SU-DHL-6 (cell line): ENCODE results near the gene CRELD1.

Experiments
- EZH2phosphoT487 ChIP-seq: fragments of 200-600 bp; sonication (generic), shearing (Covaris generic); conservative IDR thresholded peaks from 2 replicates; pipeline ENCODE4 v1.6.1; 2018; ENCODE audit warnings: mild to moderate bottlenecking, antibody characterized with exemption, low read length, moderate library complexity, mixed read lengths
- TF ChIP-seq, protein P1 (sequence below): fragments of 200-600 bp; sonication (generic); IDR thresholded peaks from one replicate; pipeline ENCODE4 v1.5.1; 2017; ENCODE audit warnings: antibody characterized with exemption, mild to moderate bottlenecking, low read length, moderate library complexity; ENCODE audit not compliant: insufficient read depth, poor library complexity, severe bottlenecking

DNA sequence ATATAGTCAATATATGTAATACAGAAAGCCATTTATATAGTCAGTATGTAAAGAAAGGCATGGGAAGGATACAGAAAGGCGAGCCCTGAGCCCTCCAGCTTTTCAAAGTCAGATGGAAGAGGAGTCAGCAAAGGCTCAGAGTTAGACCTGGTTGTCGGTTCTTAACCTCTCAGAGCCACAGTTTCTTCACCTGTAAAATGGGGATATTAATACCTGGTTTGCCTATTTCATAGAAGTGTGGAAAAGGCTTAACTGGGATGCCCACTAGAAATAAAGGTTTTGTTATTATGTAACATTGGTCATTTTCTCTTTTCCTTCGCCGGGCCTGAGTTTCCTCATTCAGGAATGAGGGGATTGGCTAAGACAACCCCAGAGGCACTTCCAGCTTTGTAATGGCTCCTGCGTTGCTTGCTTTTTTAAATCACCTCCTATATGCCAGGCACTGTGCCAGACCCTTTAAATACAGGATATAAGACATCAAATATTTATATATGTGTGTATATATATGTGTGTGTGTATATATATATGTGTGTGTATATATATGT, 2.4 kb downstream of the CRELD1 start:
- TF ChIP-seq, protein P1, sequence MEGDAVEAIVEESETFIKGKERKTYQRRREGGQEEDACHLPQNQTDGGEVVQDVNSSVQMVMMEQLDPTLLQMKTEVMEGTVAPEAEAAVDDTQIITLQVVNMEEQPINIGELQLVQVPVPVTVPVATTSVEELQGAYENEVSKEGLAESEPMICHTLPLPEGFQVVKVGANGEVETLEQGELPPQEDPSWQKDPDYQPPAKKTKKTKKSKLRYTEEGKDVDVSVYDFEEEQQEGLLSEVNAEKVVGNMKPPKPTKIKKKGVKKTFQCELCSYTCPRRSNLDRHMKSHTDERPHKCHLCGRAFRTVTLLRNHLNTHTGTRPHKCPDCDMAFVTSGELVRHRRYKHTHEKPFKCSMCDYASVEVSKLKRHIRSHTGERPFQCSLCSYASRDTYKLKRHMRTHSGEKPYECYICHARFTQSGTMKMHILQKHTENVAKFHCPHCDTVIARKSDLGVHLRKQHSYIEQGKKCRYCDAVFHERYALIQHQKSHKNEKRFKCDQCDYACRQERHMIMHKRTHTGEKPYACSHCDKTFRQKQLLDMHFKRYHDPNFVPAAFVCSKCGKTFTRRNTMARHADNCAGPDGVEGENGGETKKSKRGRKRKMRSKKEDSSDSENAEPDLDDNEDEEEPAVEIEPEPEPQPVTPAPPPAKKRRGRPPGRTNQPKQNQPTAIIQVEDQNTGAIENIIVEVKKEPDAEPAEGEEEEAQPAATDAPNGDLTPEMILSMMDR: no peak
- TF ChIP-seq EZH2phosphoT487: no peak
